HG03558 (cell line): ENCODE data around the gene PFDN1.
"Not testable (repeated sequence)": the region's sequence is repeated elsewhere in the genome, so short reads cannot be mapped to it uniquely, and the experiment has no call there.

Source experiments
- ATAC-seq: cut with Tn5 transposase; IDR thresholded peaks from one replicate; pipeline ENCODE4 v1.9.1; 2021; ENCODE audit warnings: moderate number of reproducible peaks; ENCODE audit not compliant: unreplicated experiment; ENCODE audit errors: extremely low read depth

The PFDN1 gene

DNA sequence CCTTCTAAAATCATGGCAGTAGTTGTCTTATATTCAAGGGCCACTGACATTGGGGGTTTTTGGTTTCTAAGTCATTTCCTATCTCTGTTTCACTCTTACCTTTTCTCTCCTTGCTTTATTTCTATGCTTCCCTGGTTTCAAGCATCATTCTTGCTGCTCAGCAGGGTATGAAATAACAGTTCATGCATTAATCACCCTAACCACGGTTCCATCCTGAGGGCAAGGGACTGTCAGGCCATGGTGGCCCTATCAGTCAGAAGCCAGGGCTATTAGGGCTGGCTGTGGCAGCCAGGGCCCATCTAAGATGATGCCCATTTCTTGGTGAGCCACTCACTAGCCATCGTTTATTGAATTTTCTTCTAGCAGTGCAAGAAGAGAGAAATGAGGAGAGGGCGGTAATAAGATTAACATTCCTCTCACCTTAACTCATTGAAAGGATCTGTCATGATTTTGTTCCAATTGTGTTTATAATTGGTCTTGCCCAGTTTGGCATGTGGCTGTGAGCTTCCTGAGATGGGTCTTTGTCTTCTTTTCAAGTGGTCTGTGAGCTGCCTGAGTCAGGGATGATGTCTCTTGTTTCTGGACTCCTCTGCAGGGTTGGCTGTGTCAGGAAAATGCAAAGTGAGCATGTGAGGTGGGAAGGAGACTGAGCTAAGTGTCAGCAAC is 82.7 kb downstream of the PFDN1 start:
- peak; percentile 67 for ATAC-seq

DNA sequence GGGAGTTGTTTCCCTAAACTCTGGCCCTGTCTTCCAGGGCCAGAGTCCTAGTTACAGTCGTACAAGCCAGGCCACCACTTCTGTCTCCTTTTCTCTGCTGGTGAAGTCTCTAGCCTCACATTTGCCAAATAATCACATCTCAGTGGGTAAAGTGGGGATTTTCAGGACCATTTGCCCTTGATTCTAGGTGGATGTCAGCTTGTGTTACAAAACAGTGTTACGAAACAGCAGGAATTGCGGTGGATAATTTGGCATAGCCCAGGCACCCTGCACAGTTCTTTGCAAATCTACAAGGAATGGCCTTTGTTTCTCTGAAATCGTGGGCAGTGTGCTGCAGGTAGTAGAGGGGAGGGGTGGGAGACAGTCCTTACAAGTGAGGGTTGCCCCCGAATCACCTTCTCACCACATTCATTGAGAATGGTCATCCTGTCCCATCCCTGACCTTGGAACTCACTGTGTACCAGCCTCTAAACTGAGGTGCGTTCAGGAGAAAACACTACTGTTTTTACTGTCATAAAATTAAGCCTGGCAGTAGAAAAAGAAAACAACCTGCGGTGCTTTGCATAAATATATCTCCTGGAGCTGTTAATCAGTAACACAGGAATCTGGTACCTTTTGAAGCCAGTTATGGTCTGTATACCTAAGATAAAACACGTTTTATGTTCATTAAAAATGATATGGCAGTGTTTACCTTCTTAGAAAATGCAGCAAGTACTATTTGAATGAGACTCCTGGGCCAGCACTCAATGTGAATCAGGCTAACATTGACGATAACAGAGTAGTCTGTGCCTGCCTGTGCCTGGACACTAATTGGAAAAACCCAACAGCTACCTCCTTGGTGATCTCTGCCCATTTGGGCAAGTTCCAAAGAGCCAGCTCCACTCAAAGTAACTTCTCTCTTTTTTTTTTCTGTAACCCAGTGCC is 83.6 kb downstream of the PFDN1 start:
- ATAC-seq: no peak

DNA sequence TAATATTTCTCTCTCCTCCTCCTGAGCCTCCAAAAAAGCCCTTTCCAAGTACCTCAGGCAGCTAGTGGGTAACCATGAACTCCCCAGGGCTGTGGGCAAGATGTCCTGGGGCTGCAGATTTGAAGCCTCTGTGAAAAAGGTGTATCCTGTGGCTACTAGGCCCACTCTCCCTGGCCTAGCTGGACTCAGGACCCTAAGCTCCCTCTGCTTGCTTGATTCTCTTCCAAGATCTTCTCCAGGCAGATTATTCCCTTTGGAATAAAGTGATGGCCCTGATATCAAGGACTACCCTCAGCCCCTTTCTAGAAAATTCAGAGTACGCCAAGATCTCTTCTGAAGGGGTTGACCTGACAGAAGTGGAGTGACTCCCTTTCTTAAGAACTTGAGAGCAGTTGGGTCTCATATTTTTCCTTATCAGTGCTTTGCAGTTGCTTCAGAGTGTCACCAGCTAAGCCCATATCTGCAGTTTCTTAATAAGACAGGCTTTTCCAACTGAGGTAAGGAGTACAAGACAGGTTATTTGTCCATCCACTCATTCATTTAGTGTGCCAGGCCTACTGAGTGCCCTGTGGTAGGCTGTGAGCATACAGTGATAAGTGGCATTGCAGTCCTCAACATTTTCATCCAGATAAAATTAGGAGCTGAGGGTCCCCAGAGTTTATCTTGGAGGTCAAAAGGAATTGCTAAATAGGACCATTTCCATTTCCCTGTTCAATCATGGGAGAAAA is 85.4 kb downstream of the PFDN1 start:
- no peak for ATAC-seq

DNA sequence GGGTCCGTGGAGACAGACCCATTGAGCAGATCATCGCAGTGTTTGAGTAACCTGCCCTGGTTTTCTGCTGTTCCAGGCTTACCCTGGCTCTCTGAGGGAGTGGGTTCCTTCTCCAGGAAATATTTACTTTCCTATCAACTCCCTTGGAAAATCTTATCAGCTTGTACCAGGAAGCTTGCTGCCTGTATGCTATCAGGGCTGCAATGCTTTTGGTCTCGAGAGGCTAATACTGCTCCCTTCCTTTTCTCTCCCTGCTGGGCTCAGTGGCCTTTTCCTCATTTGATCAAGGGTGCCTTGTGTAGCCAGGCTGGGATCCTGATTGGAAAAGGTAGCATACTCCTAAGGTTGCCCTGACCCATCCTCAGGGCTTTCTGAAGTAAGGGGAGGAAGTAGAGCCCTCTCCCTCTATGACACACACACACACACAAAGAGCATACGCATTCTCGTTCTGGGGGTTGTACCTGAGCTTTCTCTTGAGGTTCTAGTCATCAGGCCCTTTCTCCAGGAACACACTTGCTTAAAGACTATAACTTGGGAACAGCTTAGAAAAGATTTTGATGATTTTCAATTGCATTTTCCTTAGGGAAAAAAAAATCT is 86.3 kb downstream of the PFDN1 start:
- ATAC-seq: no peak

DNA sequence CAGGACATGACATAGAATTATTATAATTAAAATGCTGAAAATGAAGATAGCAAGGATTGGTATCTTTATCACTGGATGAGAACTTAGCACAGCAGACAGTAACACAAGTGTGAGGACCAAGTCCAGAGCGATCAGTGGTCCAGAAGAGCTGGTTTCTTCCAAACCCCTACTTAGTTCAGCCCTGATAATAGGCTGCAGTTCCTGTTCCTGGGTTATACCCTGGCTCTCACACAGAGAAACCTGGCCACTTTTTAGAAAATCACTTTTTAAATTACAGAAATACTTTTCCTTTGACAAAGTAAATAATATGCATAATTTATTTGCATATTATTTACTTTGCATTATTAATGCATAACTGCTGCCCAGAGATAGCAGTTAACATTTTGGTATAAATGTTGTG is 87.6 kb downstream of the PFDN1 start:
- ATAC-seq: no peak

DNA sequence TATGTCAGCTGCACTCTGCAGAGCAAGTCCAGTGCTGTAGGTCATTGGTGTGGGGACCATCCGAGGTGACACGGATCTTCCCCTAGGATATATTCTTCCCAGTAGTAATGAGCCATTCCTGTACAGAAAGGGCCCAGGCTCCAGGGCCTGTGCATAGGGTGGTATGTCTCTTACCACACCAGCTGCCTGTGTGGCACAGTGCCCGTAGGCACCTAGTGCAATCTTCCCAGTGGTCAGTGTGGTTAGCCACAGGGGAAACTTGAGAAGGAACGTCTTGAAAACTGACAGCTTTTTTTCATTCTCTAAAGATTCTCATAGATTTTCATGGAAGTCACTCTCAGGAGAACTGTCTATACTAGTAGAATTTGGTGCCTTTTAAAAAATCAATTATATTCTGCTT is 88.1 kb downstream of the PFDN1 start:
- no peak for ATAC-seq

DNA sequence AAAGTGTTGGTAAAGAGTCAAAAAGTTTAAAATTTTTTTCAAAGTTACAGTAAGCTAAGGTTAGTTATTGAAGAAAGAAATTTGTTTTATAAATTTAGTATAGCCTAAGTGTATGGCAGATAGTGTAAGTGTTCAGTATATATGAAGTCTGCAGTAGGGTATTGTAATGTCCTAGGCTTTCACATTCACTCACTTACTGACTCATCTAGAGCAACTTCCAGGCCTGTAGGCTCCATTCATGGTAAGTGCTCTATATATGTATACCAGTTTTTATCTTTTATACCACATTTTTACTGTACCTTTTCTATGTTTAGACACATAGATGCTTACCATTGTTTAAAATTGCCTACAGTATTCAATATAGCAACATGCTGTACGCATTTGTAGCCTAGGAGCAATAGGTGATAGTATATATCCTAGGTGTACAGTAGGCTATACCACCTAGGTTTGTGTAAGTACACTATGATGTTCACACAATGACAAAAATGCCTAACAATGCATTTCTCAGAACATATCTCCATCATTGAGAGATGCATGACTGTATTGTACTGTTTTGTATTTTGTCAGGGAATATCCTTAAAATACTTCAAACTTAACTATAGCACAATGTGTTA is 89.4 kb downstream of the PFDN1 start:
- peak; percentile 73 for ATAC-seq

DNA sequence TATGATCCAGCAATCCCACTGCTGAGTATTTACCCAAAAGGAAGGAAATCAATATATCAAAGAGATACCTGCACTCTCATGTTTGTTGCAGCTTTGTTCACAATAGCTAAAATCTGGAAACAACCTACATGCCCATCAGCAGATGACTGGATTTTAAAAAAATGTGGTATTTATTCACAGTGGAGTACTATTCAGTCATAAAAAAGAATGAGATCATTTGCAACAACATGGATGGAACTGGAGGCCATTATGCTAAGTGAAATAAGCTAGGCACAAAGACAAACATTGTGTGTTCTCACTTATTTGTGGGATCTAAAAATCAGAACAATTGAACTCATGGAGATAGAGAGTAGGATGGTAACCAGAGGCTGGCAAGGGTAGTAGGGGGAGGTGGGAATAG is 94.8 kb downstream of the PFDN1 start:
- no peak for ATAC-seq

DNA sequence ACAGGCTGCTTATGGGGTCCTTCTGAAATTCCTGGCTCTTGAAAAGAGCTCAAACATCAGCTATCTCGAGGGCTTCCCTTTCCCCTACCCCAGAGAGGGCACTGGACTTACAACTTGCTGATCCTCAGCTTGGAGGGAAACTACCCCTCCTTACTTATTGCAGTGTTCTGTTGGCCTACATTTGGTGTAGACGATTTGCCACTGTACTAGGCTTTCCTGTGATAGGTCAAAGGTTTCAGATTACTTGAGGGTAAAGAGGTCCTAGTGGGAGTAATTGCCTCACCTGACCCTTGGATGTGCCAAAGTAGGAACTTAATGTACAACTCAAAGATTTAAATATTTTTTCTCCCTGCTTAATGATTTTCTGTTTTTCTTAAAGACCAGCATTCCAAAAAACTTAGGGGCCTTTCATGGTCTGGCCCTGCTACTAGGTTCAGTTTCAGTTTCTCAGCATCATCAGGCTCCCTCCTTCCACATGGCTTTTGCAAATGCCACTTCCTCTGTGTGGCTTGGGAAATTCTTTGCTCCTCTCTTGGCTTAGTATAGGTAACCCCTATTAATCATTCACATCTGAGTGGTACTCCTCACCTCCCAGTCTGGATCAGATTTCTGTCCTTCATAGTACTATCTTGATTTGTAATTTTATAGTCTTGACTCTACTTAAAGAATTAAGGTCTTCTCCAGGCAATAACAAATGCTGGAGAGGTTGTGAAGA is 95.5 kb downstream of the PFDN1 start:
- ATAC-seq: no peak

DNA sequence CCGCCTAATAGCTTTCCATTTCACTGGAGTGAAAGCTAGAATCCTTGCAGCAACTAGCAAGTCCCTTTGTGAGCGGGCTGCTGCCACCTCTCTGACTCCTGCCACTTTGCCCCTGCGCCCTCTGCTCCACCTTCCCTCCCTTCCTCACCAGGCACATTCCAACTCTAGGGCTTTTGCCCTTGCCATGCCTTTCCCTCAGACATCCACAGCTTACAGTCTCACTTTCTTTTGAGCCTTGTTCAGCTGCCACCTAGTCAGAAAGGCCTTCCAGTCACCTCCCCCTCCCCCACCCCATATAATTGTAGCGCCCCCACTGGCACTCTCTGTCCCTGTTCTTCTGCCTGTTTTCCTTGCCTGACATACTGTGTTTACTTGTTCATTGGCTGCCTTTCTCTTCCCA is 96.9 kb downstream of the PFDN1 start:
- ATAC-seq: no peak

DNA sequence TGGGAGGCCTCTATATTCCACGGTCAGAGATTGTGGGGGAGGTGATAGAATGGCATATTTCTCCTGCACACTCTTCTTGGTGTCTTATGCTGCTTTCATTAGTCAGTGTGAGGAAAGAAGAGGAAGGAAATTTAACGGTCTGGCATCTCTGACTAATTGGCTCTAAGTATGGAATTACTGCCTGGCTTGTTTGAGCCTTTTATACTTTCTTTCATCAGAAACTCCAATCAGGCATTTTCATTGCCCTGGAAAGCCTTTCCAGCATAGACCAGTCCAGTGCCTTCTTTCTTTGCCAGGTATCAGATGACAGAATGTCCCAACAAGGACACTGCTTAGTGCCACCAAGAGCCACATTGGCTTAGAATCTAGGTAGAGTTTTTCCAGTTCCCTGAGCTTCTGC is 97.7 kb downstream of the PFDN1 start:
- ATAC-seq: no peak

DNA sequence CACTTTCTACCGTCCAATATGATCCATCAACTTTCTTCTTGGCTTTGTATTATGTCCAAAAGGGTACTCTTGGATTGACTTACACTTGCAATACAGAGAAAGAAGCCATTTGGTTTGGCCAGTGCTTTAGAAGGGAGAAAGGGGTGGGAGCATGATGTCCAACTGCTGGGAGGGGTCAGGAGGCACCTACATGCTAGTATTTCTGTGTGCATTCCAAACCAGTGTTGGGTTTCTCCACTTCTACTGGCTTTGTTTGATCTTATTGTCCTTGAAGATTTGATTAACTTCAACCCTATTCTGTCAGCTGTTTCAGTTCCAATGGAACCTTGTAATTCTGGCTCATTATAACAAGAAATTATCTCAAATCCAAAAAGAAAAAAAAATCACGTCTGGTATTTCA is 100.3 kb downstream of the PFDN1 start:
- ATAC-seq: no peak

DNA sequence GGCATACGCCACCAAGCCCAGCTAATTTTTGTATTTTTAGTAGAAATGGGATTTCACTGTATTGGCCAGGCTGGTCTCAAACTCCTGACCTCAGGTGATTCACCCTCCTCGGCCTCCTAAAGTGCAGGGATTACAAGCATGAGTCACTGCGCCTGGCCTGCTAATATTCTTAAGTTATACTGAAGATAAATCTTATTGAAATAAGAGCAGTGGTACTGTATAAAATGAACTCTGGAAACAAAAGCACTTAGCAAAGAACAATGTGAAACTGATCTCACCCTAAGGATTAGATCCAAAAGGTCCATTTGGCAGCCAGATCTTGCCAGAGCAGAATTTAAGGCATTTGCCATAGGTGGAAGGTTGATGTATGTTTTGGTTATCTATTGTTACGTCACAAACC is 100.8 kb downstream of the PFDN1 start:
- ATAC-seq: no peak

DNA sequence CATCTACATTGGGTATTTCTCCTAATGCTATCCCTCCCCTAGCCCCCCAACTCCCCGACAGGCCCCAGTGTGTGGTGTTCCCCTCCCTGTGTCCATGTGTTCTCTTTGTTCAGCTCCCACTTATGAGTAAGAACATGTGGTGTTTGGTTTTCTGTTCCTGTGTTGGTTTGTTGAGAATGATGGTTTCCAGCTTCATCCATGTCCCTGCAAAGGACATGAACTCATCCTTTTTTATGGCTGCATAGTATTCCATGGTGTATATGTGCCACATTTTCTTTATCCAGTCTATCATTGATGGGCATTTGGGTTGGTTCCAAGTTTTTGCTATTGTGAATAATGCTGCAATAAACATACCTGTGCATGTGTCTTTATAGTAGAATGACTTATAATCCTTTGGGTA is 104.0 kb downstream of the PFDN1 start:
- ATAC-seq: not testable (repeated sequence)

DNA sequence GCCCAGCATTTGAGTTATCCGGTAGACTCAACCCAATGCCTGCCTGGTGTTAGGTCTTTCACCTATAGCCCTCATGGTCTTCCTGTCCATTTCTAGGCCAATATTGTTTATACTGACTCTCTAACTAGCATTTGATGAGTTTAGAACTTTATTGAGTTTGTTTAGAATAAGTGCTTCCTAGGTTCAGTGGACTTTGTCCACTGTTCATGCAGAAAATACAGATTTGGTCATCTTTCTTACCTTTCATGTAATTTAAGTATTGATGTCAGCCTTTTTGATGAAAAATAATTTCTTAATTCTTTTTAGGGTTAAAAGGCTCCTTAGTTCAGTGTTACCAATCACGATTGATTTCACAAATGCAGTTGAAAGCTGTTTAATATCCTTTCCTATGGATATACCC is 105.9 kb downstream of the PFDN1 start:
- ATAC-seq: no peak

DNA sequence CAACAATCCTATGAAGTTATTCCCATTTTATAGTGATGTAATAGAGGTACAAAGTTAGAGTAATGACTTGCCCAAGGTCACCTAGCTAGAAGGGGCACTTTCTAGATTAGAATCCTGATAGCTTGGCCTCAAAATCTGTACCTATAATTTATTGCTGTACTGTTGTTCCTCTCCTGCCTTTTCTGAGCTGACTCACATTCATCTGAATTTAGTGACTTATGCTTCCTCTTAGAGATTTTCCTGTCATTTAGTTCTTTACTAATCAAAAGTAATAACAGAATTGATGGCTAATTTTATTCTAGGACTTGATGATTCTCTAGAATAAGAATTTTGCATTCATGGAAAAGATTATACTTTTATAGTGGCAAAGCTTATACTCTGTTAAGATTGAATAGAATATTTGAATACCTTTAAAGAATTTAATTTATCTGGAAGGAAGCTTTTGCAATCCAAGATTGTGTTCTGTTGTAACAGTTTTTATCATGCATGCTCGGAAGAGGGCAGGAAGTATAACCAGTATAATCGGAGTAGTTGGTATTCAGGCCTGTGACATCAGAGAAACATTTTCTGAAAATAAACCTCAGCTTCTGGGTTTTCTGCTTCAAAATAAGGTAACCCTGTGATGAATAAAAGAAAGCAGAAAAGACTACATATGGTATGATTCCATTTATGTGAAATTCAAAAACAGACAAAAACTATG is 106.6 kb downstream of the PFDN1 start:
- ATAC-seq: no peak
